Measurements from ENCODE around the gene LINC01488. TPM values are rescaled to one million over a fixed set of nuclear protein-coding genes. Genes with fewer than 3 reads are reported as not detected.

The LINC01488 gene
- total and polyA plus RNA-seq, 3 donors from 2014 or later, result not detected

DNA sequence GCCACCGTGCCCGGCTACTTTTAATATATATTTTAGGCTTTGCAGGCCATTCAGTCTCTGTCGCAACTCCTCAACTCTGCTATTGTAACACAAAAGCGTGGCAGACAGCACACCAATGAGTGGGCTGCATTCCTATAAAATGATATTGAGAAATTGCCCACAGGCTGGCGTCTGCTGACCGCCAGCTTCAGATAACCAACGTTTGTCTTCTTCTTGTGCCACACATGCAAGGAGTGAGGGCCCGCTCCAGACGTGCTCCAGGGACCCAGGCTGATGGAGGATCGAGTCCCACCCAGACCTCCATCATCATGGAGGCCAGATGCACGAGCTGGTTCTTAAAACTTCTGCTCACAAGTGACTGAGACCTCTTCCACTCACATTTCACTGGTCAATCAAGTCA is 35.4 kb upstream of the LINC01488 start:
- 86 to 87% methylated on average over 11 of the region's 11 CpGs for WGBS, 2 donors
- no peak for DNase-seq
- Histone ChIP-seq H3K4me3 (no peak overlapping the region), H3K4me1 (peaks cover 21% of the 10 kb centered on the region), H3K9me3 (no peaks in the 10 kb centered on the region), H3K27ac (no peak overlapping the region), H3K27me3 (no peaks in the 10 kb centered on the region), H3K36me3 (ENCODE audit: low read depth, missing control alignments) (no peaks in the 10 kb centered on the region)
- TF ChIP-seq POLR2A (IDR thresholded peaks at IDR 0.05), result no peak
- TF ChIP-seq, protein P1, sequence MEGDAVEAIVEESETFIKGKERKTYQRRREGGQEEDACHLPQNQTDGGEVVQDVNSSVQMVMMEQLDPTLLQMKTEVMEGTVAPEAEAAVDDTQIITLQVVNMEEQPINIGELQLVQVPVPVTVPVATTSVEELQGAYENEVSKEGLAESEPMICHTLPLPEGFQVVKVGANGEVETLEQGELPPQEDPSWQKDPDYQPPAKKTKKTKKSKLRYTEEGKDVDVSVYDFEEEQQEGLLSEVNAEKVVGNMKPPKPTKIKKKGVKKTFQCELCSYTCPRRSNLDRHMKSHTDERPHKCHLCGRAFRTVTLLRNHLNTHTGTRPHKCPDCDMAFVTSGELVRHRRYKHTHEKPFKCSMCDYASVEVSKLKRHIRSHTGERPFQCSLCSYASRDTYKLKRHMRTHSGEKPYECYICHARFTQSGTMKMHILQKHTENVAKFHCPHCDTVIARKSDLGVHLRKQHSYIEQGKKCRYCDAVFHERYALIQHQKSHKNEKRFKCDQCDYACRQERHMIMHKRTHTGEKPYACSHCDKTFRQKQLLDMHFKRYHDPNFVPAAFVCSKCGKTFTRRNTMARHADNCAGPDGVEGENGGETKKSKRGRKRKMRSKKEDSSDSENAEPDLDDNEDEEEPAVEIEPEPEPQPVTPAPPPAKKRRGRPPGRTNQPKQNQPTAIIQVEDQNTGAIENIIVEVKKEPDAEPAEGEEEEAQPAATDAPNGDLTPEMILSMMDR (IDR thresholded peaks at IDR 0.05), result no peak
- intact Hi-C loops (cut with DNase I; ENCODE audit: low total_unique reads), result loop anchor here (10.0 kb wide), 1 partner anchor 189 kb away; no protein-coding TSS in a partner anchor

DNA sequence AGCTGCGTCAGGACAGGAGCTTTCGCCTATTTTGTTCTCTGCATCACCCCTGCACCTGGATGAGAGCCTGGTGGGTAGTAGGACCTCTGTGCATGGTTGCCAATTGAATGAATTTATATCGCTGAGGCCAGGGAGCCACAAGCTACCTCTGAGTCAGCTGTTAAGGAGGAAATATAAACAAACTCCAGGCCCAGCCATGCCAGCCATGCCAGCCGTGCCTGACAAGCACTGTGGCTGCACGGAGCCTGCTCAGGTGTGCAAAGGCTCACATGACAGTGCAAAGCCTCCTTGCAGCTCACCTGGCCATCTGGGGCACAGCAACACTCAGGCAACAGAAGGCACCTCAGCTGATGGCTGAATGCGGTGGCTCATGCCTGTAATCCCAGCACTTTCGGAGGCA is 33.7 kb upstream of the LINC01488 start:
- Histone ChIP-seq H3K27ac (no peak overlapping the region), H3K27me3 (no peaks in the 10 kb centered on the region), H3K4me3 (no peak overlapping the region), H3K9me3 (no peaks in the 10 kb centered on the region), H3K4me1 (peaks cover 19% of the 10 kb centered on the region), H3K36me3 (ENCODE audit: low read depth, missing control alignments) (no peaks in the 10 kb centered on the region)
- no peak for DNase-seq
- TF ChIP-seq POLR2A (IDR thresholded peaks at IDR 0.05), result no peak
- TF ChIP-seq, protein P1 (IDR thresholded peaks at IDR 0.05), result no peak
- WGBS, 2 donors, result 85 to 95% methylated on average over 6 to 7 of the region's 7 CpGs
- intact Hi-C loops (cut with DNase I; ENCODE audit: low total_unique reads), result loop anchor here (10.0 kb wide), 1 partner anchor 187 kb away; no protein-coding TSS in a partner anchor

DNA sequence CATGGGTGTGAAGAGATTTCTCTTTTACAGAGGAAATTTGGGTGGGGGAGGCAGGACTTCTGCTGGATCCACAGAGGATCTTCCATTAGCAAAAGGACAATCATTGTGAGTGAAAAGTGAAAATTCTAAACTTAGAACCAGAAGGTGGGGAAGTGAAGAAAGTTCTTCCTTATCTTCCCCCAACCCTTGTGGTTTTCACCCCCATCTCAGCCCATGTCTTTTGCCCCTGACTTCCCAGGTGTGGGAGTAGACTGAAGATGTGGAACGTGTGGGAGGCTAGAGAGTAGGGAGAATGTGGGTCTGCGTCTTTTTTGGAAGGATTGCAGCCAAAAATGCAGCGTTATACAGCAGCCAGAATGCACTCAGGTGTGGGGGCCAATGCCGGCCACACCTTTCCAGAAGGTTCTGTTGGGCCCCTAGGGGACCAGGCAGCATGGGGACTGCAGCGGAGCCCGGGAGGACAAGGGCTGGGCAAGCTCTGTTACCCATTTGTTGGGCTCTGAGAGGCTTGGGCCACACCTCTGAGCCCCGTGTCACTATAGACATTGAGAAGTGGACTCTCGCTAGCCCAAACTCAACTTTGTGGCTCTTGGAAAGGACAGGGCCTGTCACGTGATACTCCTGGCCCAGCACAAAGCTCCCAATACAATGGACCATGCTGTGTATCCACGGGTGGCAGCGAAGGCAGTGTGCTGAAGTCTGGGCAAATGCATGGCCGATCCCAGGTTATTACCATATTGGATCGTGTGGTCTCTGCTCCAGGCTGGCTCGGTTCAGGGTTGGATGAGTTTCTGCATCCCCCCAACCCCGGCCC is 32.8 kb upstream of the LINC01488 start:
- no peak overlapping the region for H3K4me3 ChIP-seq
- H3K4me1 ChIP-seq, result peaks cover 11% of the 10 kb centered on the region
- no peak overlapping the region for H3K27ac ChIP-seq
- no peaks in the 10 kb centered on the region for H3K36me3 ChIP-seq (ENCODE audit: low read depth, missing control alignments)
- TF ChIP-seq, protein P1 (IDR thresholded peaks at IDR 0.05), result no peak
- TF ChIP-seq POLR2A (IDR thresholded peaks at IDR 0.05), result no peak
- no peak for DNase-seq
- no peaks in the 10 kb centered on the region for H3K9me3 ChIP-seq
- intact Hi-C loops (cut with DNase I; ENCODE audit: low total_unique reads), result loop anchor here (10.0 kb wide), 1 partner anchor 186 kb away; no protein-coding TSS in a partner anchor
- 71 to 80% methylated on average over 10 to 15 of the region's 15 CpGs for WGBS, 2 donors
- no peaks in the 10 kb centered on the region for H3K27me3 ChIP-seq

DNA sequence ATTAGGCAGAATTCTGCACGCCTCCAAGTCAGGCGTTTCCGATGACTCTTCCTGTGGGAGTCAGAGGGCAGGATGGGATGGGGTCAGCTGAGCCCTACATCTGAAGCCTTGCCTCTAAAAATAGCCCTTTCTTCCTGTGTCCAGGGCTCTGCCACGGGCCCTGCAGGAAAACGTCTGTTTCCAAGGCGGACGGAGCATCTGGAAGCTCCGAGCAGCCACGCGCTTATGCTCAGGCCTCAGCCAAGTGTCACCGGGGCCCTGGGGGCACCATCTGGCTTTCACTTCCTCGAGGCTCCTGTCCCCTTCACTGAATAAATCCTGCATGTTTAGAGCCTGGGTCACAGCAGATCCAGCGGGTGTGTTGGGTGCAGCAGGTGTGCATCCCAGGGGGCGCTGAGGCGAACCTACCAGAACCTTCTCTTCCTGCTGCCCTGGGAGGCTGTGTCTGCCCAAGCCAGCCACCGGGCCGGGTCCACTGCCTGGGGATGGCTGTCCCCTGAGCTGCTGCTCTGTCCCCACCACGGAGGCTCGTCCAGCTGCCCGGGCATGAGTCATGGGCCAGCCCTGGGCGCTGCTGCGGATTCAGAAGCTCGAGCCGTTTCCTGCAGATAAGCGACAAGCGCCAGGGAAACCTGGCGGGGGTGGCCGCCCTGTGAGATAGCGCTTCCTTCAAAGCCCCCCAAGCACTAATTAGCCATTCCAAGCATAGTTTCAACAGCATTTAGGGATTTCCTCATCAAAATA is 32.0 kb upstream of the LINC01488 start:
- TF ChIP-seq POLR2A (IDR thresholded peaks at IDR 0.05), result no peak
- TF ChIP-seq, protein P1 (IDR thresholded peaks at IDR 0.05), result no peak
- H3K27ac ChIP-seq, result no peak overlapping the region
- no peaks in the 10 kb centered on the region for H3K9me3 ChIP-seq
- WGBS, 2 donors, result 46 to 60% methylated on average over 26 to 28 of the region's 29 CpGs
- no peak for DNase-seq
- H3K4me3 ChIP-seq, result no peak overlapping the region
- no peaks in the 10 kb centered on the region for H3K27me3 ChIP-seq
- intact Hi-C loops (cut with DNase I; ENCODE audit: low total_unique reads), result loop anchor here (10.0 kb wide), 1 partner anchor 185 kb away; no protein-coding TSS in a partner anchor
- peaks cover 4% of the 10 kb centered on the region for H3K4me1 ChIP-seq
- no peaks in the 10 kb centered on the region for H3K36me3 ChIP-seq (ENCODE audit: low read depth, missing control alignments)
